Measurements from ENCODE around the gene NFE2L1.

Gene NFE2L1

GRCh38 chr17:48004983-48005382, 43.2 kb upstream of the NFE2L1 start:
- Histone ChIP-seq H2AFZ (ENCODE audit: low read length) (peak overlapping the region; percentile 21; the same call in 1 of the 2 replicates), H3K9ac (ENCODE audit: low read depth, low read length, poor library complexity, severe bottlenecking) (peak overlapping the region; percentile 48)

GRCh38 chr17:48006936-48007709, 41.0 kb upstream of the NFE2L1 start:
- no peaks in the 10 kb centered on the region for H3K36me3 ChIP-seq (ENCODE audit: insufficient read depth, low read length)
- TF ChIP-seq EZH2phosphoT487 (IDR thresholded peaks at IDR 0.05; ENCODE audit: borderline replicate concordance) (no peak), CTCF (conservative IDR thresholded peaks at IDR 0.05; ENCODE audit: low read length) (no peak)
- H3K4me1 ChIP-seq (ENCODE audit: insufficient read depth, low read length, poor library complexity, severe bottlenecking) = peaks cover 36% of the 10 kb centered on the region
- H3K79me2 ChIP-seq (ENCODE audit: insufficient read depth, low read length) = no peaks in the 10 kb centered on the region
- no peak overlapping the region for H2AFZ ChIP-seq (ENCODE audit: low read length)
- no peak overlapping the region for H3K9ac ChIP-seq (ENCODE audit: low read depth, low read length, poor library complexity, severe bottlenecking)
- H3K27me3 ChIP-seq (ENCODE audit: insufficient read depth, low read length, poor library complexity, severe bottlenecking) = no peaks in the 10 kb centered on the region
- H3F3A ChIP-seq (ENCODE audit: low read depth) = no peaks in the 10 kb centered on the region
- H3K4me3 ChIP-seq (ENCODE audit: low read length, poor library complexity, severe bottlenecking) = no peak overlapping the region
- H3K4me2 ChIP-seq (ENCODE audit: low read depth, low read length, poor library complexity, severe bottlenecking) = no peak overlapping the region
- H3K9me3 ChIP-seq (ENCODE audit: insufficient read depth, low read depth, low read length) = no peaks in the 10 kb centered on the region
- H3K9me2 ChIP-seq (replicated peaks; ENCODE audit: low read depth, low read length) = no peaks in the 10 kb centered on the region
- no peaks in the 10 kb centered on the region for H4K20me1 ChIP-seq (ENCODE audit: insufficient read depth, low read length, poor library complexity, severe bottlenecking)

More at GRCh38 chr17:48004983-48005382, 43.2 kb upstream of the NFE2L1 start:
- Histone ChIP-seq H3K79me2 (ENCODE audit: insufficient read depth, low read length) (no peaks in the 10 kb centered on the region), H3K27me3 (ENCODE audit: insufficient read depth, low read length, poor library complexity, severe bottlenecking) (no peaks in the 10 kb centered on the region), H3K9me3 (ENCODE audit: insufficient read depth, low read depth, low read length) (no peaks in the 10 kb centered on the region), H3K36me3 (ENCODE audit: insufficient read depth, low read length) (no peaks in the 10 kb centered on the region), H3K4me2 (ENCODE audit: low read depth, low read length, poor library complexity, severe bottlenecking) (no peak overlapping the region), H3K4me3 (ENCODE audit: low read length, poor library complexity, severe bottlenecking) (no peak overlapping the region), H3K4me1 (ENCODE audit: insufficient read depth, low read length, poor library complexity, severe bottlenecking) (peaks cover 29% of the 10 kb centered on the region), H4K20me1 (ENCODE audit: insufficient read depth, low read length, poor library complexity, severe bottlenecking) (no peaks in the 10 kb centered on the region), H3K9me2 (replicated peaks; ENCODE audit: low read depth, low read length) (no peaks in the 10 kb centered on the region), H3F3A (ENCODE audit: low read depth) (no peaks in the 10 kb centered on the region)
- TF ChIP-seq EZH2phosphoT487 (IDR thresholded peaks at IDR 0.05; ENCODE audit: borderline replicate concordance) (no peak), CTCF (conservative IDR thresholded peaks at IDR 0.05; ENCODE audit: low read length) (no peak)

- Histone ChIP-seq H3K9me2 (replicated peaks; ENCODE audit: low read depth, low read length) (no peaks in the 10 kb centered on the region), H3K4me1 (ENCODE audit: insufficient read depth, low read length, poor library complexity, severe bottlenecking) (peaks cover 14% of the 10 kb centered on the region), H3K9ac (ENCODE audit: low read depth, low read length, poor library complexity, severe bottlenecking) (no peak overlapping the region), H3F3A (ENCODE audit: low read depth) (no peaks in the 10 kb centered on the region), H3K9me3 (ENCODE audit: insufficient read depth, low read depth, low read length) (no peaks in the 10 kb centered on the region), H3K36me3 (ENCODE audit: insufficient read depth, low read length) (no peaks in the 10 kb centered on the region), H3K27me3 (ENCODE audit: insufficient read depth, low read length, poor library complexity, severe bottlenecking) (no peaks in the 10 kb centered on the region), H2AFZ (ENCODE audit: low read length) (no peak overlapping the region), H3K4me2 (ENCODE audit: low read depth, low read length, poor library complexity, severe bottlenecking) (no peak overlapping the region), H4K20me1 (ENCODE audit: insufficient read depth, low read length, poor library complexity, severe bottlenecking) (no peaks in the 10 kb centered on the region), H3K79me2 (ENCODE audit: insufficient read depth, low read length) (no peaks in the 10 kb centered on the region), H3K4me3 (ENCODE audit: low read length, poor library complexity, severe bottlenecking) (no peak overlapping the region)
- no peak for TF ChIP-seq EZH2phosphoT487 (IDR thresholded peaks at IDR 0.05; ENCODE audit: borderline replicate concordance)
Measured at GRCh38 chr17:48010193-48010592, 38.0 kb upstream of the NFE2L1 start.
